CD4-positive, alpha-beta T cell (primary cell): ENCODE measurements around the gene PARP12. TPM values are rescaled to one million over a fixed set of nuclear protein-coding genes. Genes with fewer than 3 reads are reported as not detected.

Experiments
- ATAC-seq: fragments of 200-7000 bp; cut with Tn5 transposase; one replicate; pipeline ENCODE4 v1.10.0; 2022; ENCODE audit warnings: mild to moderate bottlenecking; ENCODE audit not compliant: poor library complexity
- CTCF ChIA-PET: fragments of 350-600 bp; sonication (Branson Sonifier 250); formaldehyde crosslinking; loops from one replicate; lab custom pipeline; 2021; ENCODE audit warnings: antibody characterized with exemption, inconsistent platforms; lab: Charles Lee
- POLR2A ChIA-PET: fragments of 350-600 bp; sonication (Branson Sonifier 250); formaldehyde crosslinking; loops from one replicate; lab custom pipeline; 2021; ENCODE audit warnings: antibody characterized with exemption, inconsistent platforms; lab: Charles Lee
- DNase-seq, 14 experiments: peaks; one replicate each; pipeline ENCODE4 v3.0.0-alpha.2; 2013 to 2020; ENCODE audit warnings: mixed read lengths in 2 of 14
- H3K27ac ChIP-seq, 2 donors: one replicate each; pipeline versions ENCODE4 v1.5.1 to v1.7.0; 2013; ENCODE audit warnings: low read length in 2 of 2, low read depth in 1 of 2, mild to moderate bottlenecking in 1 of 2
- H3K27me3 ChIP-seq, 2 experiments: 1 replicate in 1 of 2; 2 replicates in 1 of 2; pipeline versions ENCODE4 v1.6.1 to v1.7.0; 2013; ENCODE audit warnings: low read length in 2 of 2, control low read depth in 1 of 2, mild to moderate bottlenecking in 1 of 2, moderate library complexity in 1 of 2; ENCODE audit not compliant: insufficient read depth in 2 of 2, control insufficient read depth in 1 of 2
- H3K36me3 ChIP-seq: one replicate; pipeline ENCODE4 v1.6.1; 2013; ENCODE audit warnings: low read length, control low read depth; ENCODE audit not compliant: insufficient read depth
- H3K4me1 ChIP-seq: one replicate; pipeline ENCODE4 v1.6.1; 2013; ENCODE audit warnings: low read length, control low read depth; ENCODE audit not compliant: insufficient read depth
- H3K4me3 ChIP-seq: one replicate; pipeline ENCODE4 v1.5.1; 2013; ENCODE audit warnings: mild to moderate bottlenecking, low read length, moderate library complexity
- H3K9me3 ChIP-seq, 2 experiments: 1 replicate in 1 of 2; 2 replicates in 1 of 2; pipeline versions ENCODE4 v1.6.1 to v1.7.0; 2013; ENCODE audit warnings: low read length in 2 of 2, mild to moderate bottlenecking in 2 of 2, control low read depth in 1 of 2, moderate library complexity in 1 of 2; ENCODE audit not compliant: control insufficient read depth in 1 of 2, insufficient read depth in 1 of 2
- H3K27ac Mint-ChIP-seq: one replicate; pipeline ENCODE4 v1.8.0; 2020; ENCODE audit warnings: mixed read lengths
- H3K27me3 Mint-ChIP-seq: one replicate; pipeline ENCODE4 v1.8.0; 2021; ENCODE audit warnings: mixed read lengths
- H3K36me3 Mint-ChIP-seq: one replicate; pipeline ENCODE4 v1.8.0; 2021; ENCODE audit warnings: low read depth, mixed read lengths
- H3K4me1 Mint-ChIP-seq: one replicate; pipeline ENCODE4 v1.8.0; 2021; ENCODE audit warnings: low read depth, mixed read lengths
- H3K4me3 Mint-ChIP-seq: one replicate; pipeline ENCODE4 v1.8.0; 2020; ENCODE audit warnings: mild to moderate bottlenecking, mixed read lengths
- H3K9me3 Mint-ChIP-seq: one replicate; pipeline ENCODE4 v1.8.0; 2020; ENCODE audit warnings: mixed read lengths
- intact Hi-C, 2 experiments: fragments of 100-400 bp; cut with DNase I in 1 of 2; cut with micrococcal nuclease in 1 of 2; formaldehyde crosslinking; loops; one replicate each; pipeline versions ENCODE4 v1.15.1 to v1.9.0; 2023 to 2025; cut with DNase I, micrococcal nuclease
- total RNA-seq, 174 experiments: library from RNA in 2 of 174; stranded (reverse) in 2 of 174; gene quantifications; one replicate each; pipeline ENCODE4 v1.2.3 and lab custom pipeline; 2021 to 2026
- TF ChIP-seq, protein P1 (sequence below): fragments of 200-600 bp; IDR thresholded peaks from one replicate; pipeline ENCODE4 v1.8.0; 2022; ENCODE audit warnings: antibody characterized with exemption, mild to moderate bottlenecking

PARP12 gene
- total RNA-seq, 2 experiments from 2014 or later, result 76.7 to 78.5 TPM

DNA sequence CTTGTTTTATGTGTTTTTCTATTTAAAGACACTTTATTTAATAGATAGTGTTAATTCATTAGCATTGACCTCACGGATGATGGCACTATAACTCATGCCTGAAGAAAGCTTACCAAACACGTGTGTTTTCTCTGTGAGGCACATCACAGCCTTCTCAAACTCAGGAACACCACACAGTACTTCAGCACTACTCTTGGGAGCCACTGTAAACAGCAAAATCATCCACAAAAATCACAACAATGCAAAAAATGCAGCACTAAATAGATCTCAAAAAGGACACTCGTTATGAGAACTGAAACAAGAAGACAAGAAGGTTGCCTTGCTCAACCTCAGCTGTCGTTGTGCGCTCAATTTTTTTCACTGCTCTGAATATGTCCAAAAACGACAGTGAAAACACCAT lies 12.0 kb upstream of the PARP12 start:
- Mint-ChIP-seq H3K9me3 (no peaks in the 10 kb centered on the region), H3K27me3 (peaks cover 7% of the 10 kb centered on the region), H3K4me3 (no peak overlapping the region), H3K36me3 (no peaks in the 10 kb centered on the region), H3K4me1 (peaks cover 1% of the 10 kb centered on the region), H3K27ac (no peak overlapping the region)
- Histone ChIP-seq H3K27ac (no peak overlapping the region), H3K36me3 (no peaks in the 10 kb centered on the region), H3K9me3 (no peaks in the 10 kb centered on the region), H3K4me3 (no peak overlapping the region), H3K27me3 (no peaks in the 10 kb centered on the region), H3K4me1 (peaks cover under 1% of the 10 kb centered on the region)
- POLR2A ChIA-PET, result no interaction called here
- CTCF ChIA-PET, result no interaction called here
- intact Hi-C loops, result no loop called here
- TF ChIP-seq, protein P1, sequence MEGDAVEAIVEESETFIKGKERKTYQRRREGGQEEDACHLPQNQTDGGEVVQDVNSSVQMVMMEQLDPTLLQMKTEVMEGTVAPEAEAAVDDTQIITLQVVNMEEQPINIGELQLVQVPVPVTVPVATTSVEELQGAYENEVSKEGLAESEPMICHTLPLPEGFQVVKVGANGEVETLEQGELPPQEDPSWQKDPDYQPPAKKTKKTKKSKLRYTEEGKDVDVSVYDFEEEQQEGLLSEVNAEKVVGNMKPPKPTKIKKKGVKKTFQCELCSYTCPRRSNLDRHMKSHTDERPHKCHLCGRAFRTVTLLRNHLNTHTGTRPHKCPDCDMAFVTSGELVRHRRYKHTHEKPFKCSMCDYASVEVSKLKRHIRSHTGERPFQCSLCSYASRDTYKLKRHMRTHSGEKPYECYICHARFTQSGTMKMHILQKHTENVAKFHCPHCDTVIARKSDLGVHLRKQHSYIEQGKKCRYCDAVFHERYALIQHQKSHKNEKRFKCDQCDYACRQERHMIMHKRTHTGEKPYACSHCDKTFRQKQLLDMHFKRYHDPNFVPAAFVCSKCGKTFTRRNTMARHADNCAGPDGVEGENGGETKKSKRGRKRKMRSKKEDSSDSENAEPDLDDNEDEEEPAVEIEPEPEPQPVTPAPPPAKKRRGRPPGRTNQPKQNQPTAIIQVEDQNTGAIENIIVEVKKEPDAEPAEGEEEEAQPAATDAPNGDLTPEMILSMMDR, result no peak
- no peak for ATAC-seq
- no peak for DNase-seq

DNA sequence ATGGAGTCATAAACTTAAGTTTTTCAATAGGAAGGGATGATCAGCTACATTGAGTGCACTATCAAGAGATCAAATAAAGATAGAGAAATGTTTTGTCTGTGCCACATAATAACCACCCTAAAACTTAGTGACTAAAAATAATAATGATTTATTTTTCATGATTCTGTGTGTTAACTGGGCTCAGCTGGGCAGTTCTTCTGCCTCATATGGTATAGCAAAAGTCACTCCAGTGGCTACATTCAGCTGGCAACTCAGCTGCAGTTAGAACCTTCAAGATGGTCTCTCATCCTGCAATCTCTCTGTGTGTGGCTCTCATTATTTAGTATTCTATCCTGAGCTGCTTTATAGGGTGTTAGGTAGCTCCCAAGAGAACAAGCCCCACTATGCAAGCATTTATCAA lies 7.8 kb upstream of the PARP12 start:
- Histone ChIP-seq H3K9me3 (peaks cover 4 to 14% of the 10 kb centered on the region in 2 experiments), H3K36me3 (no peaks in the 10 kb centered on the region), H3K4me3 (no peak overlapping the region), H3K4me1 (peaks cover 5% of the 10 kb centered on the region), H3K27ac (no peak overlapping the region), H3K27me3 (no peaks in the 10 kb centered on the region)
- H3K4me1 Mint-ChIP-seq, result peaks cover 11% of the 10 kb centered on the region
- CTCF ChIA-PET, result no interaction called here
- TF ChIP-seq, protein P1, result no peak
- no peak for ATAC-seq
- POLR2A ChIA-PET, result interaction anchor here (0.9 to 1.1 kb wide), 2 partner anchors 13 to 107 kb away, joined by 4 read pairs; no protein-coding TSS in a partner anchor
- H3K36me3 Mint-ChIP-seq, result peaks cover 13% of the 10 kb centered on the region
- H3K9me3 Mint-ChIP-seq, result peaks cover 8% of the 10 kb centered on the region
- intact Hi-C loops, result no loop called here
- no peak overlapping the region for H3K4me3 Mint-ChIP-seq
- H3K27me3 Mint-ChIP-seq, result peaks cover 7% of the 10 kb centered on the region
- H3K27ac Mint-ChIP-seq, result no peak overlapping the region
- no peak for DNase-seq

DNA sequence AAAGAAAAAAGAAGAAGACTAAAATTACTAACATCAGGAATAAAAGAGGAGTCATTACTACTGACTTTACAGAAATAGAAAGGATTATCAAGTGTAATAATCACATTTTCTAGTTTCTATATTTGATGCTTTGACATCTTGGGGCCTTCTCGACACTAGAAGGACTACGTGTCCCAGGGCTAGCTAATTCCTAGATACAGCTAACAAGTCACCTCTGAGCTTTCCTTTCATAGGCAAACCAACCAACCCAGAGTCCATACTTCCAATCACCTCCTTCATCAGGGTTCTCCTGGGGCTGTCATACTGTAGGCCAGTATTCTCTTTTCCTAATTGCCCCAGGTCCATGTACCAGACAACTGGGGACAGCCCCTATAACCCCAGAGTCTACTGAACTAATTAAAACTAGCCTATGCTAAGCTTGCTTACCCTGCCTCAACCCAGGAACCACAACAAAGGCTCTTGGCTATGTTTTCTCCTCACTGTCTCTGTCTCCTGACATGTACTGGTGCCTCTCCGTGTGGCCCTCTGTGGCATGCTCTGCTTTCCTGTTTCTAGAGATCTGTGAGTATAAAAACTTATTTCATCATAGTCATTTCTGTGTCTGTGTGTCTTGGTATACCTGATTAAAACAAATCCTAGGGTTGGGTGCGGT lies 6.7 kb upstream of the PARP12 start:
- intact Hi-C loops, result loop anchor here in 1 of 2 experiments (10.0 kb wide), 1 partner anchor 405 kb away; the partner anchor contains the start of gene MKRN1
- H3K27me3 ChIP-seq, result no peaks in the 10 kb centered on the region
- peak in 3 of 14 experiments; percentile 30 to 48 (median 33) for DNase-seq
- H3K27ac ChIP-seq, result no peak overlapping the region
- ChIA-PET CTCF (interaction anchor here (0.7 kb wide), 1 partner anchor 10 kb away, joined by 3 read pairs; no protein-coding TSS in a partner anchor), POLR2A (no interaction called here)
- no peaks in the 10 kb centered on the region for H3K36me3 ChIP-seq
- no peak overlapping the region for H3K4me3 ChIP-seq
- peaks cover 4 to 14% of the 10 kb centered on the region in 2 experiments for H3K9me3 ChIP-seq
- peaks cover 5% of the 10 kb centered on the region for H3K4me1 ChIP-seq
- TF ChIP-seq, protein P1, result no peak
- Mint-ChIP-seq H3K9me3 (peaks cover 8% of the 10 kb centered on the region), H3K36me3 (peaks cover 13% of the 10 kb centered on the region), H3K27ac (peak overlapping the region; percentile 47), H3K27me3 (peaks cover 7% of the 10 kb centered on the region), H3K4me1 (peaks cover 11% of the 10 kb centered on the region), H3K4me3 (no peak overlapping the region)
- ATAC-seq, result peak; percentile 80
